A673 (cell line): ENCODE measurements around the gene MAP4. TPM values are rescaled to one million over a fixed set of nuclear protein-coding genes. Genes with fewer than 3 reads are reported as not detected.

Experiments
- BruUV-seq: library from RNA; stranded (reverse); fragments of 400-500 nt; replicated peaks from 2 replicates; lab custom pipeline; 2021; lab: Mats Ljungman, UMichigan
- CTCF ChIA-PET: fragments of 300-600 bp; sonication (Branson Sonifier 250); formaldehyde crosslinking; loops from one replicate; lab custom pipeline; 2022; ENCODE audit warnings: antibody characterized with exemption; lab: Charles Lee
- POLR2A ChIA-PET: fragments of 300-600 bp; sonication (Branson Sonifier 250); formaldehyde crosslinking; loops from one replicate; lab custom pipeline; 2022; ENCODE audit warnings: antibody characterized with exemption; ENCODE audit not compliant: low non-redundant PET; lab: Charles Lee
- DNase-seq: peaks from one replicate; pipeline ENCODE4 v3.0.0-alpha.2; 2015; ENCODE audit warnings: low spot score
- H3K27ac ChIP-seq: fragments of 200-600 bp; sonication (generic); 2 replicates; pipeline ENCODE4 v1.5.1; 2016; ENCODE audit warnings: mixed run types, low read depth, mild to moderate bottlenecking, mixed read lengths, antibody characterized with exemption, low read length; ENCODE audit not compliant: poor library complexity, severe bottlenecking
- H3K27me3 ChIP-seq: fragments of 200-600 bp; sonication (generic); replicated peaks from 2 replicates; pipeline ENCODE4 v1.6.1; 2017; ENCODE audit warnings: mixed run types, low read depth, mild to moderate bottlenecking, mixed read lengths, antibody characterized with exemption, low read length; ENCODE audit not compliant: insufficient read depth, poor library complexity
- H3K36me3 ChIP-seq: fragments of 200-600 bp; sonication (generic); 2 replicates; pipeline ENCODE4 v1.6.1; 2016; ENCODE audit warnings: mixed run types, mild to moderate bottlenecking, mixed read lengths, antibody characterized with exemption, low read length; ENCODE audit not compliant: insufficient read depth, poor library complexity, severe bottlenecking
- H3K4me1 ChIP-seq: fragments of 200-600 bp; sonication (generic); 2 replicates; pipeline ENCODE4 v1.6.1; 2017; ENCODE audit warnings: mixed run types, mild to moderate bottlenecking, mixed read lengths, antibody characterized with exemption, low read length; ENCODE audit not compliant: insufficient read depth, poor library complexity, severe bottlenecking
- H3K4me3 ChIP-seq: fragments of 200-600 bp; sonication (generic); 2 replicates; pipeline ENCODE4 v1.5.1; 2016; ENCODE audit warnings: low read depth, mixed run types, mild to moderate bottlenecking, mixed read lengths, low read length; ENCODE audit not compliant: poor library complexity, severe bottlenecking
- H3K9me3 ChIP-seq: fragments of 200-600 bp; sonication (generic); 2 replicates; pipeline ENCODE4 v1.6.1; 2016; ENCODE audit warnings: mixed run types, low read depth, mild to moderate bottlenecking, mixed read lengths, antibody characterized with exemption, low read length; ENCODE audit not compliant: poor library complexity, severe bottlenecking
- CTCF ChIP-seq: fragments of 300-800, 200-600 bp; sonication (generic); conservative IDR thresholded peaks from 2 replicates; pipeline ENCODE4 v1.5.1; 2017; ENCODE audit warnings: low read depth, mild to moderate bottlenecking, antibody characterized with exemption, low read length, moderate library complexity, mixed read lengths
- EZH2 ChIP-seq: fragments of 200-600 bp; sonication (generic); IDR thresholded peaks from 2 replicates; pipeline ENCODE4 v1.6.1; 2017; ENCODE audit warnings: borderline replicate concordance, low read depth, mild to moderate bottlenecking, mixed read lengths, antibody characterized with exemption, low read length; ENCODE audit not compliant: poor library complexity, severe bottlenecking
- intact Hi-C: fragments of 100-400 bp; cut with micrococcal nuclease; formaldehyde crosslinking; loops from one replicate; pipeline ENCODE4 v1.10.0; 2022; ENCODE audit not compliant: unreplicated experiment
- total RNA-seq: library from RNA; stranded (reverse); gene quantifications from 2 replicates; pipeline ENCODE4 v1.2.3, GENCODE V29; 2021

The MAP4 gene
- total RNA-seq, 1 experiment from 2014 or later, result 105 TPM

GRCh38 chr3:47856669-47857068 lies 159.5 kb downstream of the MAP4 start:
- POLR2A ChIA-PET, result no interaction called here
- no peak for DNase-seq
- H3K4me1 ChIP-seq, result no peaks in the 10 kb centered on the region
- TF ChIP-seq EZH2 (no peak), CTCF (no peak)
- no peak overlapping the region for H3K4me3 ChIP-seq
- BruUV-seq, result no TSS peak
- intact Hi-C loops, result no loop called here
- H3K9me3 ChIP-seq, result no peaks in the 10 kb centered on the region
- H3K36me3 ChIP-seq, result peaks cover 14% of the 10 kb centered on the region
- CTCF ChIA-PET, result no interaction called here
- H3K27me3 ChIP-seq, result no peaks in the 10 kb centered on the region
- no peak overlapping the region for H3K27ac ChIP-seq

GRCh38 chr3:47855461-47856383 lies 160.5 kb downstream of the MAP4 start:
- ChIA-PET CTCF (no interaction called here), POLR2A (no interaction called here)
- intact Hi-C loops, result no loop called here
- Histone ChIP-seq H3K27ac (no peak overlapping the region), H3K27me3 (no peaks in the 10 kb centered on the region), H3K36me3 (peaks cover 14% of the 10 kb centered on the region), H3K4me1 (no peaks in the 10 kb centered on the region), H3K9me3 (no peaks in the 10 kb centered on the region), H3K4me3 (no peak overlapping the region)
- no peak for DNase-seq
- TF ChIP-seq CTCF (no peak), EZH2 (no peak)
- no TSS peak for BruUV-seq

- CTCF ChIA-PET, result no interaction called here
- no TSS peak for BruUV-seq
- POLR2A ChIA-PET, result no interaction called here
- H3K9me3 ChIP-seq, result no peaks in the 10 kb centered on the region
- TF ChIP-seq EZH2 (no peak), CTCF (no peak)
- no peak overlapping the region for H3K4me3 ChIP-seq
- no peak for DNase-seq
- peaks cover 20% of the 10 kb centered on the region for H3K36me3 ChIP-seq
- H3K4me1 ChIP-seq, result no peaks in the 10 kb centered on the region
- H3K27me3 ChIP-seq, result no peaks in the 10 kb centered on the region
- intact Hi-C loops, result no loop called here
- H3K27ac ChIP-seq, result no peak overlapping the region
Observed at GRCh38 chr3:47854720-47855455, 161.3 kb downstream of the MAP4 start.
